Measurements from ENCODE around the gene ORM2.

Gene ORM2

GRCh38 chr9:114335745-114336144 is 6.1 kb downstream of the ORM2 start:
- Mint-ChIP-seq H3K4me1 (no peaks in the 10 kb centered on the region), H3K4me3 (no peak overlapping the region), H3K9me3 (no peaks in the 10 kb centered on the region), H3K36me3 (ENCODE audit: low read depth) (peaks cover 28% of the 10 kb centered on the region), H3K27me3 (ENCODE audit: low read depth) (no peaks in the 10 kb centered on the region), H3K27ac (no peak overlapping the region)
- no peak for TF ChIP-seq CTCF (IDR thresholded peaks at IDR 0.05; ENCODE audit: unreplicated experiment in 3 of 3)

- Mint-ChIP-seq H3K4me1 (no peaks in the 10 kb centered on the region), H3K36me3 (ENCODE audit: low read depth) (peaks cover 30% of the 10 kb centered on the region), H3K9me3 (no peaks in the 10 kb centered on the region), H3K4me3 (no peak overlapping the region), H3K27ac (no peak overlapping the region), H3K27me3 (ENCODE audit: low read depth) (no peaks in the 10 kb centered on the region)
- no peak for TF ChIP-seq CTCF (IDR thresholded peaks at IDR 0.05; ENCODE audit: unreplicated experiment in 3 of 3)
These were observed 6.5 kb downstream of the ORM2 start for GRCh38 chr9:114336157-114336556.

- TF ChIP-seq CTCF (IDR thresholded peaks at IDR 0.05; ENCODE audit: unreplicated experiment in 3 of 3): no peak
- Mint-ChIP-seq H3K27ac (no peak overlapping the region), H3K9me3 (no peaks in the 10 kb centered on the region), H3K4me1 (no peaks in the 10 kb centered on the region), H3K36me3 (ENCODE audit: low read depth) (peaks cover 37% of the 10 kb centered on the region), H3K4me3 (no peak overlapping the region), H3K27me3 (ENCODE audit: low read depth) (no peaks in the 10 kb centered on the region)
These were observed 7.2 kb downstream of the ORM2 start for GRCh38 chr9:114336699-114337395.

- H3K27ac Mint-ChIP-seq: no peak overlapping the region
- TF ChIP-seq CTCF (IDR thresholded peaks at IDR 0.05; ENCODE audit: unreplicated experiment in 3 of 3): no peak
- H3K9me3 Mint-ChIP-seq: no peaks in the 10 kb centered on the region
- H3K4me3 Mint-ChIP-seq: no peak overlapping the region
- H3K36me3 Mint-ChIP-seq (ENCODE audit: low read depth): peaks cover 42% of the 10 kb centered on the region
- H3K27me3 Mint-ChIP-seq (ENCODE audit: low read depth): no peaks in the 10 kb centered on the region
- no peaks in the 10 kb centered on the region for H3K4me1 Mint-ChIP-seq
These were observed 8.5 kb downstream of the ORM2 start for GRCh38 chr9:114338187-114338586.

- Mint-ChIP-seq H3K27me3 (ENCODE audit: low read depth) (no peaks in the 10 kb centered on the region), H3K27ac (no peak overlapping the region), H3K36me3 (ENCODE audit: low read depth) (peaks cover 50% of the 10 kb centered on the region), H3K4me1 (no peaks in the 10 kb centered on the region), H3K4me3 (no peak overlapping the region), H3K9me3 (no peaks in the 10 kb centered on the region)
- peak; percentile 50 to 63 (median 51) for TF ChIP-seq CTCF (IDR thresholded peaks at IDR 0.05; ENCODE audit: unreplicated experiment in 3 of 3)
These were observed 9.7 kb downstream of the ORM2 start for GRCh38 chr9:114339130-114339908.
